Loucy (cell line): ENCODE measurements around the gene GUCY1A1.

Experiments used
- H2AFZ ChIP-seq: fragments of 200-600 bp; sonication (generic); 2 replicates; pipeline ENCODE4 v1.6.0; 2016; ENCODE audit warnings: antibody characterized with exemption, mild to moderate bottlenecking, low read length, moderate library complexity
- H3F3A ChIP-seq: fragments of 200-600 bp; 2 replicates; pipeline ENCODE4 v1.6.0; 2016; ENCODE audit warnings: antibody characterized with exemption, low read depth, mild to moderate bottlenecking
- H3K27me3 ChIP-seq: fragments of 200-600 bp; sonication (generic); 2 replicates; pipeline ENCODE4 v1.6.1; 2014; ENCODE audit warnings: low read length, mild to moderate bottlenecking; ENCODE audit not compliant: insufficient read depth, poor library complexity, severe bottlenecking
- H3K36me3 ChIP-seq: fragments of 200-600 bp; sonication (generic); 2 replicates; pipeline ENCODE4 v1.6.1; 2016; ENCODE audit warnings: low read length; ENCODE audit not compliant: insufficient read depth
- H3K4me1 ChIP-seq: fragments of 200-600 bp; sonication (generic); 2 replicates; pipeline ENCODE4 v1.5.1; 2014; ENCODE audit warnings: low read length, mild to moderate bottlenecking; ENCODE audit not compliant: insufficient read depth, poor library complexity, severe bottlenecking
- H3K4me2 ChIP-seq: fragments of 200-600 bp; sonication (generic); 2 replicates; pipeline ENCODE4 v1.6.0; 2014; ENCODE audit warnings: antibody characterized with exemption, low read length, low read depth, mild to moderate bottlenecking; ENCODE audit not compliant: poor library complexity, severe bottlenecking
- H3K4me3 ChIP-seq: fragments of 200-600 bp; sonication (generic); 2 replicates; pipeline ENCODE4 v1.5.1; 2014; ENCODE audit warnings: low read length, mild to moderate bottlenecking, mixed read lengths; ENCODE audit not compliant: poor library complexity, severe bottlenecking
- H3K79me2 ChIP-seq: fragments of 200-600 bp; sonication (generic); 2 replicates; pipeline ENCODE4 v1.6.1; 2014; ENCODE audit warnings: low read length; ENCODE audit not compliant: insufficient read depth
- H3K9ac ChIP-seq: fragments of 200-600 bp; sonication (generic); 2 replicates; pipeline ENCODE4 v1.6.0; 2014; ENCODE audit warnings: mild to moderate bottlenecking, low read depth, low read length, moderate library complexity; ENCODE audit not compliant: poor library complexity, severe bottlenecking
- H3K9me2 ChIP-seq: fragments of 200-600 bp; sonication (generic); replicated peaks from 2 replicates; pipeline ENCODE4 v1.6.1; 2016; ENCODE audit warnings: low read depth, low read length, mixed read lengths
- H3K9me3 ChIP-seq: fragments of 200-600 bp; sonication (generic); 2 replicates; pipeline ENCODE4 v1.6.1; 2014; ENCODE audit warnings: mild to moderate bottlenecking, antibody characterized with exemption, low read length, low read depth; ENCODE audit not compliant: insufficient read depth
- H4K20me1 ChIP-seq: fragments of 200-600 bp; sonication (generic); 2 replicates; pipeline ENCODE4 v1.6.0; 2014; ENCODE audit warnings: antibody characterized with exemption, low read length, mild to moderate bottlenecking; ENCODE audit not compliant: insufficient read depth, poor library complexity, severe bottlenecking
- EZH2phosphoT487 ChIP-seq: fragments of 200-600 bp; IDR thresholded peaks from 2 replicates; pipeline ENCODE4 v1.6.1; 2018; ENCODE audit warnings: antibody characterized with exemption, mild to moderate bottlenecking, moderate library complexity, borderline replicate concordance
- TF ChIP-seq, protein P1 (sequence below): fragments of 200-600 bp; sonication (generic); conservative IDR thresholded peaks from 2 replicates; pipeline ENCODE4 v1.5.1; 2014; ENCODE audit warnings: mild to moderate bottlenecking, antibody characterized with exemption, low read length

Gene GUCY1A1

DNA sequence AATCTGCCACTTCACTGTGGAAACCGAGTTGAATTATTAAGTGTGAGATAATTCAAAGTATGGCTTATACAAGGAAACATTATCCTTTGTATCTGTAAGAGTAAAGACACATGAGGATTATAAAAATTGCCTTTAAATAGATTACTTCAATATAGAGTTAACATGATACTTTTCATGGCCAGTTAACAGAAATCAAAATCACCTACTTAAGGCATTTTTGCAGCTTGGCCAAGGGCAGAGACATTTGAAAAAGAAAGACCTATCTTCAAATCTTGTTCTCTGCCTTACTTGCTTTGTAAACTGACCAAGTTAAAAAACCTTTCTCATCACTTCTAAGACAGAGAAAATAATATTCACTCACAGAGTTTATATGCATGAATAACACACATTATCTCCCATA, 47.3 kb downstream of the GUCY1A1 start:
- Histone ChIP-seq H3K9ac (no peak overlapping the region), H3K4me3 (no peak overlapping the region), H2AFZ (no peak overlapping the region), H3K36me3 (peaks cover 13% of the 10 kb centered on the region; the same call in 1 of the 2 replicates), H3K4me1 (no peaks in the 10 kb centered on the region), H3K9me2 (no peaks in the 10 kb centered on the region), H3K4me2 (no peak overlapping the region), H3K79me2 (no peaks in the 10 kb centered on the region), H4K20me1 (no peaks in the 10 kb centered on the region), H3F3A (no peaks in the 10 kb centered on the region), H3K9me3 (no peaks in the 10 kb centered on the region), H3K27me3 (no peaks in the 10 kb centered on the region)
- TF ChIP-seq, protein P1, sequence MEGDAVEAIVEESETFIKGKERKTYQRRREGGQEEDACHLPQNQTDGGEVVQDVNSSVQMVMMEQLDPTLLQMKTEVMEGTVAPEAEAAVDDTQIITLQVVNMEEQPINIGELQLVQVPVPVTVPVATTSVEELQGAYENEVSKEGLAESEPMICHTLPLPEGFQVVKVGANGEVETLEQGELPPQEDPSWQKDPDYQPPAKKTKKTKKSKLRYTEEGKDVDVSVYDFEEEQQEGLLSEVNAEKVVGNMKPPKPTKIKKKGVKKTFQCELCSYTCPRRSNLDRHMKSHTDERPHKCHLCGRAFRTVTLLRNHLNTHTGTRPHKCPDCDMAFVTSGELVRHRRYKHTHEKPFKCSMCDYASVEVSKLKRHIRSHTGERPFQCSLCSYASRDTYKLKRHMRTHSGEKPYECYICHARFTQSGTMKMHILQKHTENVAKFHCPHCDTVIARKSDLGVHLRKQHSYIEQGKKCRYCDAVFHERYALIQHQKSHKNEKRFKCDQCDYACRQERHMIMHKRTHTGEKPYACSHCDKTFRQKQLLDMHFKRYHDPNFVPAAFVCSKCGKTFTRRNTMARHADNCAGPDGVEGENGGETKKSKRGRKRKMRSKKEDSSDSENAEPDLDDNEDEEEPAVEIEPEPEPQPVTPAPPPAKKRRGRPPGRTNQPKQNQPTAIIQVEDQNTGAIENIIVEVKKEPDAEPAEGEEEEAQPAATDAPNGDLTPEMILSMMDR, result no peak
- no peak for TF ChIP-seq EZH2phosphoT487

DNA sequence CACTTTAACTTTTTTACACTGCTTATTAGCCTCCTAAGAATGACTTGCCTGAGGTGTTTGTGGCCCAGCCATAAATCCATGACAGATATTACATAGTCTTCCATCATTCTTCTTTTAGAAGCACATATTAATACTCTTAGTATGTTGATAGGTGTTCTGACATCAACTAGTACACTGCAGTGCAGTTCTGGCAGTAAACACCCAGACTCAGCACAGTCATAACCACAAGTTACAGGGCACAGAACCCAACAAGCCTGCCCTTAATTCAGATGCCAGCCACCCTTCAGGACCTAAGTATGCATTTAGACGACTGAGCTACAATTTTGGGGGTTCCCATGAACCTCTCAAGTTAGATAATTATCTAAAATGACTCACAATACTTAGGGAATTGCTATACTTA, 55.7 kb downstream of the GUCY1A1 start:
- H3F3A ChIP-seq, result no peaks in the 10 kb centered on the region
- no peak overlapping the region for H3K9ac ChIP-seq
- H3K36me3 ChIP-seq, result 0 out of 2 replicates have a peak, but pooled peaks cover 4% of the 10 kb centered on the region
- no peaks in the 10 kb centered on the region for H3K79me2 ChIP-seq
- H3K9me2 ChIP-seq, result no peaks in the 10 kb centered on the region
- H2AFZ ChIP-seq, result no peak overlapping the region
- TF ChIP-seq, protein P1, result no peak
- no peak for TF ChIP-seq EZH2phosphoT487
- no peaks in the 10 kb centered on the region for H3K4me1 ChIP-seq
- H3K4me3 ChIP-seq, result no peak overlapping the region
- no peak overlapping the region for H3K4me2 ChIP-seq
- H4K20me1 ChIP-seq, result no peaks in the 10 kb centered on the region
- H3K27me3 ChIP-seq, result no peaks in the 10 kb centered on the region
- no peaks in the 10 kb centered on the region for H3K9me3 ChIP-seq

DNA sequence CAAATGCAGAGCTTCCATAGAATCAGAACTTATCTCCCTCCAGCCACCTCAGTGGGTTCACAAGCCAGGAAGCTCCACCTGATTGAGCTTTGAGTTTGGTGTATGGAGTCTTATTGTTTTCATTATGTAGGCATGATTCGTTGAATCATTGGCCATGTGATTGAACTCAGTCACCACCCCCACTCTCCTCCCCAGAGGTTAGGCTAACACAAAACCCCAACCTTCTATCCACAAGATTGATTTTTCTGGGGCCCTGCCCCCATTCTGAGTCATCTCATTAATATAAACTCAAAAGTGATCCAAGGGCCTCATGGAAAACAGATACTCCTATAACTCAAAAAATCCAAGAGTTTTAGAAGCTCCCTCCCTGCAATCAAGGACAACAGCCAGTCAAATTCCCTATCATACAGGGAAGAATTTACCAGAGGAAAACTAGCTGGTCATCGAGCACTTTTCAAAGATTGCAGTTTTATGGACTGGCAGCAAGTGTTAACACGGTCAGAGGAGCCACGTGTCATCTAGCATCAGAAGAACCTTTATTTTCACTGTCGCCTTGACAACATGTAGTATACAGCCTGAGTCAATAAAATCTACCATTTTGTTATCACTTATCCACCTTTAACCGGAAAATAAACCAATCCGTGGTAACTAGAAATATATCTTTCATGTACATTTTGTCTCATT, 56.3 kb downstream of the GUCY1A1 start:
- Histone ChIP-seq H4K20me1 (no peaks in the 10 kb centered on the region), H3K4me2 (no peak overlapping the region), H2AFZ (no peak overlapping the region), H3K79me2 (no peaks in the 10 kb centered on the region), H3K9me2 (no peaks in the 10 kb centered on the region), H3K9me3 (no peaks in the 10 kb centered on the region), H3K4me3 (no peak overlapping the region), H3F3A (no peaks in the 10 kb centered on the region), H3K9ac (no peak overlapping the region), H3K36me3 (0 out of 2 replicates have a peak, but pooled peaks cover 4% of the 10 kb centered on the region), H3K27me3 (no peaks in the 10 kb centered on the region), H3K4me1 (no peaks in the 10 kb centered on the region)
- TF ChIP-seq, protein P1, result no peak
- no peak for TF ChIP-seq EZH2phosphoT487
